Ramos (cell line): ENCODE measurements around the gene PTRHD1.

ENCODE experiments used
- in situ Hi-C: fragments of 300-500 bp; cut with MboI; formaldehyde crosslinking; loops from one replicate; pipeline ENCODE4 v1.14.3; 2022; ENCODE audit warnings: low sequenced_read_pairs; ENCODE audit not compliant: unreplicated experiment

PTRHD1 gene

GRCh38 chr2:24771061-24771460 is 22.1 kb downstream of the PTRHD1 start:
- in situ Hi-C loops, result no loop called here

GRCh38 chr2:24768601-24769000 is 24.6 kb downstream of the PTRHD1 start:
- in situ Hi-C loops, result no loop called here

GRCh38 chr2:24768013-24768412 is 25.2 kb downstream of the PTRHD1 start:
- in situ Hi-C loops, result no loop called here

DNA sequence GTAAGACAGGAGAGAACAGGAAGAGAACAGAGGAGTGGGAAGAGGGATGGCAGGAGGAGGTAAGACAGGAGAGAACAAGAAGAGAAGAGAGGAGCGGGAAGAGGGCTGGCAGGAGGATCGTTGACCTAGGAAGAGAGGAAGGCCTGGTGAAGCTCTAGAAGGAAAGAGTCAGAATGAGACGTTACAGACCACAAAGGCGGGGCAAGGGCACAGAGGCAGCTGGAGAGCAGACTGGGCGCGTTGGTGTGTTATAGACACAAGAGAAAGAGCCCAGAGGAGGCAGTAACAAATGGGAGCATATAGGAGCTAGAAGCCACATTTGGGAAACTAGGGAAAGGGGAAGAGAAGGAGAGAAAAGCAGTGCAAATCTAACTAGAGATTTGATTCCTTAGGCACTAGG is 26.6 kb downstream of the PTRHD1 start:
- in situ Hi-C loops, result no loop called here

DNA sequence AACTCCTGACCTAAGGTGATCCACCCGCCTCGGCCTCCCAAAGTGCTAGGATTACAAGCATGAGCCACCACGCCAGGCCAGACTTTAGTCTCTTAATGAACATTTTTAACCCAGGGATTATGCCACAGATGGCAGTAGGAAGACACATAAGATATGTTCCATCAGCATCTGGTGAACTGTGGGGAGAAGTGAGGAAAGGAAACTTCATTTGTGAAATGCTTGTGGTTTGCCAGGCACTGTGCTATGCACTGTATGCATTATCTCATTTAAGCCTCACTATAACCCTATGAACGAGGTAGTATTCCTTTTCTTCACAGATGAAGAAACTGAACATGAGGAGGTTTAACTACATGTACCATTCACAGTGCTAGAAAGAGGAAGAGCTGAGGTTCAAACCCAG is 29.3 kb downstream of the PTRHD1 start:
- in situ Hi-C loops, result no loop called here

DNA sequence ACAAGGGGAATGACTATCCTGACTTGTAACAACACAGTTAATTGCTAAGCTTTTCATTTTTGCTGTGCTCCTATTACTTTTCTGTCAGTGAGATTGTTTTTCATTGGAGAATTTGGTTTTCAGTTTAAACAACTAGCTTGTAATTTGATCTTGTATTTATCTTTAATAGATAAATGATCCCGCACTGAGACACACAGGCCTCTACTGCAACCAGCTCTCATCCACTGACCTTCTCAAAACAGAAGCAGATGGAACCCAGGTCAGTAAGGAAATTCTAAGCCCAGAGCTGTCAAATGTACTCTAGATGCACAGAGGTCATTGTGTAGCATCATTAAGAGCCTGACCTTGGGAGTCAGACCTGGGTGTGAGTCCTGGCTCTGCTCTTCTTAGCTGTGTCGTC is 30.7 kb downstream of the PTRHD1 start:
- in situ Hi-C loops, result no loop called here

- in situ Hi-C loops, result no loop called here
Measured at GRCh38 chr2:24761866-24762265, 31.3 kb downstream of the PTRHD1 start.

- in situ Hi-C loops, result no loop called here
Measured at GRCh38 chr2:24756789-24757188, 36.4 kb downstream of the PTRHD1 start.

- in situ Hi-C loops, result no loop called here
Measured at GRCh38 chr2:24754985-24755705, 38.0 kb downstream of the PTRHD1 start.

GRCh38 chr2:24749069-24749691 is 44.0 kb downstream of the PTRHD1 start:
- in situ Hi-C loops, result no loop called here

- in situ Hi-C loops, result no loop called here
Measured at GRCh38 chr2:24747299-24747698, 45.9 kb downstream of the PTRHD1 start.

GRCh38 chr2:24745825-24746224 is 47.4 kb downstream of the PTRHD1 start:
- in situ Hi-C loops, result no loop called here

GRCh38 chr2:24744356-24744755 is 48.8 kb downstream of the PTRHD1 start:
- in situ Hi-C loops, result no loop called here

- in situ Hi-C loops, result no loop called here
Measured at GRCh38 chr2:24743924-24744323, 49.3 kb downstream of the PTRHD1 start.

GRCh38 chr2:24742730-24743129 is 50.5 kb downstream of the PTRHD1 start:
- in situ Hi-C loops, result no loop called here

GRCh38 chr2:24740142-24740541 is 53.0 kb downstream of the PTRHD1 start:
- in situ Hi-C loops, result no loop called here
